GM21529 (cell line): ENCODE data around the gene FAM20B.
"Not testable (repeated sequence)": the region's sequence is repeated elsewhere in the genome, so short reads cannot be mapped to it uniquely, and the experiment has no call there.

Experiments
- ATAC-seq: cut with Tn5 transposase; IDR thresholded peaks from one replicate; pipeline ENCODE4 v1.9.1; 2021; ENCODE audit not compliant: unreplicated experiment

FAM20B gene, protein sequence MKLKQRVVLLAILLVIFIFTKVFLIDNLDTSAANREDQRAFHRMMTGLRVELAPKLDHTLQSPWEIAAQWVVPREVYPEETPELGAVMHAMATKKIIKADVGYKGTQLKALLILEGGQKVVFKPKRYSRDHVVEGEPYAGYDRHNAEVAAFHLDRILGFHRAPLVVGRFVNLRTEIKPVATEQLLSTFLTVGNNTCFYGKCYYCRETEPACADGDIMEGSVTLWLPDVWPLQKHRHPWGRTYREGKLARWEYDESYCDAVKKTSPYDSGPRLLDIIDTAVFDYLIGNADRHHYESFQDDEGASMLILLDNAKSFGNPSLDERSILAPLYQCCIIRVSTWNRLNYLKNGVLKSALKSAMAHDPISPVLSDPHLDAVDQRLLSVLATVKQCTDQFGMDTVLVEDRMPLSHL

DNA sequence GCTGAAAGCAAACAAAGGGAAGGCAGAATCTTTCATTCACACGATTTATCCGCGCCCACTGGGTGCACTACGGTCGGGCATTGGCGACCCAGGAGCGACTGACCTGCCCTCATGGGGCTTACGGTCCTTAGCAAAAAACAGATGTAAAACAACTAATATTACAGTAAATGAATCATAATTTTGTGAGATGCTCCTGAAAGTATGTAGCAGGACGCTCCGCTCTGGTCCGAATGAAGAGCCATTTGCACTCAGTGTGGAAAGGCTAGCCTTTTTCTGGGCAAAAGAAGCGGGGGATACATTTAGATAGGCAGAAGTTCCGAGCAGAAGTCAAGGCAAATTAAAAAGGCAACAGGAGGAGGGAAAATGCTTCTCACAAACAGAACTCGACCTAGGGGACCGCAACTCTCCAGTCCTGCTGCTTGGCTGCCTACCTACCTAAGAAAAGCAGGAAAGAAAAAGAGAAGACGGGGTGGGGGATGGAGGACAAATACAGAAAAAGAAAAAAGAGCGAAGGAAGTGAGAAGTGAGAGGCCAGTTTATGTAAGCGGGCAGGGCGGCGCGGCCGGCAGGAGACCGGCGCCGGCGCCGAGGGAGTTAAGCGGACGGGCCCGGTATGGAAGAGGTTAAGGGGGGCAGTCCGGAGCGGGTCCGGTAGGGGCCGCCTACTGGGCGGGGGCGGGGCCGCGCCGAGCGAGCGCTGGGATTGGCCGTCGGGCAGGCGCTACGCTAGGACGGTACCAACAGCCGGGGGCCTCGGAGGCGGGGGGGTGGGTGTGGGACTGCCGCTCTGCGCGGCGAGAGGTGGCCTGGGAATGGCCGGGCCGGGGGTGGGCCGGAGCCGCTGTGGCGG lies at the start of gene FAM20B:
Gene FAM20B, plus strand, starts transcription at position 770 of the 850 bp plus-strand sequence. CDS start 17,954 bp downstream, outside the sequence.
- ATAC-seq, result peak; percentile 77

DNA sequence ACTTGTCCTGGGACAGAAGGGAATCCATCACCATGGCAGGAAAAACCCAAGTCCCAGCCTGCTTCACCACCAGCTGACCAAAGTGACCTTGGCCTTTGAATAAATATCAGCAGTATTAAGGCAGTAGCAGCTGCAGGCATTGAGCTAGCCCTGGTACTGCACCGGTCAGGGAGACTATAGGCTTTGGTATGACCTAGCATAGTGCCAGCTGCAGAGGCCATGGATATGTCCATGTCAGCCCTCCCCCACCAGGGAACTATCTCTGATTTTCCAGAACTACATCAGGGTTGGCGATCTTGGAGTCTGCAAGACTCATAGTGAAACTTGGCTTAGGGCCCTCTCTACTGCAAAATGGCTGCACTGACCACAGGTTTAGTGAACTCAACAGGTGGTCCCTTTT lies 49.2 kb upstream of the FAM20B start:
- ATAC-seq, result no peak

DNA sequence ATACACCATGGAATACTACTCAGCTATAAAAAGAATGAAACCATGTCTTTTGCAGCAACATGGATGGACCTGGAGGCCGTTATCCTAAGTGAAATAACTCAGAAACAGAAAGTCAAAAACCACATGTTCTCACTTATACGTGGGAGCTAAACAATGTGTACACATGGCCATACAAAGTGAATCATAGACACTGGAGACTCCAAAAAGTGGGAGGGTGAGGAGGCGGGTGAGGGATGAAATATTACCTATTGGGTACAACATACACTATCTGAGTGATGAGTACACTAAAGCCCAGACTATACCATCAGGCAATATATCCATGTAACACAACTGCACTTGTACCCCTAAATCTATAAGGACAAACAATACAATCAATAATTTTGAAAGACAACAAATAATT lies 39.5 kb upstream of the FAM20B start:
- ATAC-seq, result no peak

DNA sequence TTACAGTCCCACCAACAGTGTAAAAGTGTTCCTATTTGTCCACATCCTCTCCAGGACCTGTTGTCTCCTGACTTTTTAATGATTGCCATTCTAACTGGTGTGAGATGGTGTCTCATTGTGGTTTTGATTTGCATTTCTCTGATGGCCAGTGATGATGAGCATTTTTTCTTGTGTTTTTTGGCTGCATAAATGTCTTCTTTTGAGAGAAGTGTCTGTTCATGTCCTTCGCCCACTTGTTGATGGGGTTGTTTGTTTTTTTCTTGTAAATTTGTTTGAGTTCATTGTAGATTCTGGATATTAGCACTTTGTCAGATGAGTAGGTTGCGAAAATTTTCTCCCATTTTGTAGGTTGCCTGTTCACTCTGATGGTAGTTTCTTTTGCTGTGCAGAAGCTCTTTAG lies 37.5 kb upstream of the FAM20B start:
- not testable (repeated sequence) for ATAC-seq

DNA sequence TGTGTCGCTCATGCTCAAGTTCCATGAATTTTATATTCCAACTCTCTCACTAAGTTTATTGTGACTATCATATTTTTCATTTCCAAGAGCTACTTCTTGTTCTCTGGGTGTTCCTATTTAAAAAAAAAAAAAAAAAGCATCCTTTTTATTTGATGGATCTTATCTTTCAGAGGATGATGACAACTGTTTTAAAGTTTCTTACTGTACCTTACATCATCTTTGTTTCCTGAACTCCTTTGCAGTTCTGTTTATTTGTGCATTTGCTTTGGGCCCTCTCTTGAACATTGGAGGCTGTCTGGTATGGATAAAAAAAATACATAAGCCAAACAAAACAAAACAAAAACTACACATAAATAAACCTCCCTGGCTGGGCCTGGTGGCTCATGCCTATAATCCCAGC lies 32.1 kb upstream of the FAM20B start:
- no peak for ATAC-seq

DNA sequence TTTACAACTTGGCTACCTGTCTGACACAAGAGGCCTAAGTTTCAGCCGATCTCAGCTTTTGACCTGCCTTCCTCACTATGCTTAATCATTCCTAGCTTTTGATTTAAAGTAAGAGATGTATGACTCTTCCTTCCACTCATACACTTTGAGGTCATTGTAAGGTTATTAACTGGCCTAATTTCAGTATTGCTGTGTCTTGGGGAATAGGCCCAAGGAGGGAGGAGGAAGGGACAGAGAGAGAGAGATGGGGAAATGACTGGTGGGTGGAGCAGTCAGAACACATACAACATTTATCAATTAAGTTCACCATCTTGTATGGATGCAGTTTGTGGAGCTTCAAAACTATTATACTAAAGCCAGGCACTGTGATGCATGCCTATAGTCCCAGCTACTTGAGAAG lies 28.3 kb upstream of the FAM20B start:
- no peak for ATAC-seq

DNA sequence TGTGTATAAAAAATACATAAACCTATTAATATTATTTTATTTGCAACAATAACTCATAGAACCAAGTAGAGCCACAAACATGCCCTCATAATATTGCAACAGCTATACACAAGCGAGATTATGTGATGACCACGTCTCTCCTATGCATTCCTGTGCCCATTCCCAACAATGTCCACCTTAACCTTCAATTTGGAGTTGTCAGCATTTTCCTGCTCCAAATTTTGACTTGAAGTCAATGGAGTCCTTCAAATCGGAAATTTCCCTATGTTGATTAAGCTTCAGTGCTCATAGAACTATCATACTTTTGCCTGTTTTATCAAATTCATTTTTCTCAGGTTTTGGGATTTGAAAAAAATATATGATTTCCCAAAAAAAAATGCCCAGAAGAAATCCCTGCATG lies 27.4 kb upstream of the FAM20B start:
- ATAC-seq, result no peak

DNA sequence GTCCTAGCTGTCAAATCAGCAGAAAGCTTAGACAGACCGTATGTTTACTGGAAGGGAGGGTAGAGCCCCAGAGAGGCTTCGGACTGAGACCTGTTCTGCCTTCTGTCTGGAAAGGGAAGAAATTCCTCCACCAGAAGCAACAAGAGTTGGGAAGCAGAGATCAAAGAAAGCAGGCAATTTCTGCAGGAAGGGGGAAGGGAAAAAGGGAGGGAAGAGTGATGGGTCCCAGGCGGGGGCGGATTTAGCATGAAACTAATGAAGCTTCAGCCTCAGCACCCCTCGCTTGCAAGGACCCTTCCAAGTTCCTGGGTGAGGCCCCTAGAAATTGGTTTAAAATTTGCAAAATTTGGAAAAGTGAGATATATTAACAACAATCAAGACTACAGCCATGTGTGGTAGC lies 26.6 kb upstream of the FAM20B start:
- ATAC-seq, result no peak

DNA sequence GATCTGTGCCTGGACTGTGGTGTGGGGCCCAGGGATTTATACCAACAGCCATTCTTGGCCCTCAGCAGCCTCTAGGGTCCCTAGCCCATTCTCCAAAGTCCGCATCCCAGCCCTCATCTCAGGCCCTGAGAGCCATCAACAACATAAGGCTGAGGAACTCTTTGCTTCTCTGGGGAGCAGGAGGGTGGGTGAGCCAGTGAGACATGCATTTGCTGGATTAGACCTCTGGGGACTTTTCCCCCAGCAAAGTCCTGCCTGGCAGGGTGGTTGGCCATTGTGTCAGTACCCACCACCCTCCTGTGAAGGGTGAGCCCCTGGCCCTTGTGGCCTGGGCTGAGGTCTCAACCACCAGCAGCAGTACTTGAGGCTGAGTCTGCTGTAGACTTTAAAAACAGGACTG lies 24.2 kb upstream of the FAM20B start:
- ATAC-seq, result no peak

DNA sequence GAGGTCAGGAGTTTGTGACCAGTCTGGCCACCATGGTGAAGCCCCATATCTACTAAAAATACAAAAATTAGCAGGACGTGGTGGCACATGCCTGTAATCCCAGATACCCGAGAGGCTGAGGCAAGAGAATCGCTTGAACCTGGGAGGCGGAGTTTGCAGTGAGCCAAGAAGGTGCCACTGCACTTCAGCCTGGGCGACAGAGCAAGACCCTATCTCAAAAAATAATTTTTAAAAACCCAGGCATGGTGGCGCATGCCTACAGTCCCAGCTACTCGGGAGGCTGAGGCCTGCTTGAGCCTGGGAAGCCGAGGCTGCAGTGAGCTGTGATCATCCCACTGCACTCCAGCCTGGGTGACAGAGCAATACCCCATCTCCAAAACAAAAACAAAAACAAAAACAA lies 23.6 kb upstream of the FAM20B start:
- ATAC-seq, result peak; percentile 8

DNA sequence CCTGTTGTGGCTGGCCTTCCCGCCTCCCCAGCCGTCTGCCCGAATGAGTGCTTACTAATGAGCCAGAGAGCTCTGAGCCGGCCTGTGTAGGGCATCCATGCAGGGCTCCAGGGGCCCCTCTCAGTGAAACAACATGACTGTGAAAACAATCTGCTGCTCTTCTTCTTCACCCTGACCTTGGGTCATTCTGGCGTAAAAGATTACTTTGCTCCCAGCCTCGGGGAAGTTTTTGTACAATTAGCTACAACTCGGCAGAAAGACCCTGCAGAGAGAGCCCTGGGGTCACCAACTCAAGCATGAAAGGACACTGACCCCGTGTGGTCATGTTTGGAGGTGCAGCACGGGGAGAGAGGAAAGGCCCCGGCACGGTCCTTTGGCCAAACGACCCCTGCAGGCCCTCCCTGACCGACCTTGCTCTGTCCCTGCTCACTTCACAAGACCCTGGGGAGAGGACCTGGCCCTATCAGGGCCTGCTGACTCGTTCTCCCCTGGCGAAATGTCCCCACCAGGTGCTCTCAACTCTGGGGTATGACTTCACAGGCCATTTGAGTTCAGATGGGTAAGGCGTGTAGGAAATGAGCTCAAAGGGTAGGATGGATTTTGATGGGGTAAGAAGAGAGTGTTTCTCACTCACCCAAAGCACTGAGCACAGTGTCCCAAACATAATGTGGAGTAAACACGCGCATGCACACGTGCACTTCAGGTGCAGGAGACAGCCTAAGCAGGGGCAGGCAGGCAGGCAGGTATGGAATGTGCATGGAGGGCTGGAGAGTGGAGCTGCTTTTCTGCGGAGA lies 22.9 kb upstream of the FAM20B start:
- ATAC-seq, result peak; percentile 83

DNA sequence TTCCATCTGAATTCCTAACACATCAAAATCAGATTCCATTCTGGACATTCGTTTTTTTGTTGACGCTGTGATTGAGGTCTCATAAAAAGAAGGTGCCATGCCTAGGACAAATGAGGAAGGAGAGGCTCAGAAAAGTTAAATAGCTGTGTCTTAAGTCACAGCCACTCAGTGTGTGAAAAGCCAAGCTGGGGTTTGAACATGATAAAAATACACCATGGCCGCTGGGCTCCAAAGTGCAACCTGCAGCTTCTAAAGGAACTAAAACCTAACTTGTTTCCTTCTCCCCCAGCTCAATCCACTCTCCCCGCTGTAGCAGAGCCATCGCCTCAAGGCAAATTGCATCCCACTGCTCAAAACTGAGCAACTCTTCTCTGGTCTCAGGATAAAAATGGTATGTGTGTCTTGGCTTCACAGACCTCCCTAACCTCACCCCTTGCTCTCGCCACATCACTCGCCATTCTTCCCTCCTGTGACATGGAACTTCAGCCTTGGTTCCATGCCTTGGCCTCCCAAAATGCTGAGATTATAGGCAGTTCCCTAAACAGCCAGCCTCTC lies 22.1 kb upstream of the FAM20B start:
- ATAC-seq, result no peak

DNA sequence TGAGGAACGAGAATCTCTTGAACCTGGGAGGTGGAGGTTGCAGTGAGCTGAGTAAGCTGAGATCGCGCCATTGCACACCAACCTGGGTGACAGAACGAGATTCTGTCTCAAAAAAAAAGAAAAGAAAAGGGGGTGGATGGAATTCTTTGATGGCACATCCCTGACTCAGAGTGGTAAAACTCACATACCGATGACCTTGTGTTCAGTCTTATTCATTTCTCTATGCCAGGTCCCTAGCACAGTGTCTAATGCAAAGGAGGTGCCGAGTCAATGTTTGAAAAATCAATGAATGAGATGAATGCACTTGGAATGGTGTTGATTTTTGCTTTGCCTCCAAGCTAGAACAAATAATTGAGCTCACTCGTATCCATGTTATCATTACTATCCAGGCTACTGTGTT lies 18.5 kb upstream of the FAM20B start:
- ATAC-seq, result no peak

DNA sequence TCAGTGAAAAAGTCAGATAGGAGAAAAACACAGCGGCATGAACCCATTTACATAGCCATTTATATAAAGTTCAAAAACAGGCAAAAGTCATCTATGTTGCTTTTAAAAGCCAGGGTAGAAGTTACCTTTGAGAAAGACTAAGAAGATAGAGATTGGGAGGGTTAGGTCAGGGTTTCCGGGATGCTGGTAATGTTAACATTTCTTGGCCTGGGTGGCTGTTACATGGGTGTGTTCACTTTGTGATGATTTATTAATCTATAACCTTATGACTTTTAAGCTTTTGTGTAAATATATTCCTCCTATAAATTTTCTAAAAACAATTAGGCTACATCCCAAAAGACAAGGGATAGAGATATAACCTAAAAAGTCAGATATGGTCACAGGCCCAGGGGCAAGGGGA lies 15.0 kb upstream of the FAM20B start:
- no peak for ATAC-seq

DNA sequence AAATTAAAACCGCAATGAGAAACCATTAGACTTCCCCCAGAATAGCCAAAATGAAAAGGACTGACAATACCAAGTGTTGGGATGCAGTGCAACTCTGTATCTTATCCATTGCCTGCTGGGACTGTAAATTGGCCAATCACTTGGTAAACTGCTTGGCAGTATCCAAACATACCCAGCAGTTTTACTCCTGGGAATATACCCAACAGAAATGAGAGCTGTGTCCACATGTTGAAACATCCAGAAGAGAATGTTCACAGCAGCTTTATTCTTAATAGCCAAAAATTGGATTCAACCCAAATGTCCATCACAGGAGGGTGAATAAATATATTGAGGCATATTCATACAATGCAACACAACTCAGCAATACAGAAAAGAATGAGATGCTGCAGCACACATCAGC lies 13.7 kb upstream of the FAM20B start:
- ATAC-seq, result no peak

DNA sequence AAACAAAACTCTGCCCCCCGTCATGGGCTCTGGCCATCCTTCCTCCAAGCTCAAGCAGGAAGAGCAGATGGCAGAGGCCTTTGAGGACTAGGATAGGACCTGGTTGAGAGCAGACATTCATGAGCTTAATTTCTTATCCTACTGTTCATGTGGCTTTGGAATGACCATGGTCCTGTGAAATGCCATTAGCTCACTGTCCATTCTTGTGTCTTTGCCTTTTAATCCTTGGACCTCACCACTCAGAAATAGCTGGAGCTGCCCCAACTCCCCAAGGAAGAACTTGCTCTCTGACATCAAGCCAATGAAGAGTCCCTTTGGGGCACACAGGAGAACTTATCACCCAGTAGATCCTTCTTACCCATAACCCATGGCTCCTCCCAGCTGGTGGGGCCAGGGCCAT lies 11.6 kb upstream of the FAM20B start:
- ATAC-seq, result no peak

DNA sequence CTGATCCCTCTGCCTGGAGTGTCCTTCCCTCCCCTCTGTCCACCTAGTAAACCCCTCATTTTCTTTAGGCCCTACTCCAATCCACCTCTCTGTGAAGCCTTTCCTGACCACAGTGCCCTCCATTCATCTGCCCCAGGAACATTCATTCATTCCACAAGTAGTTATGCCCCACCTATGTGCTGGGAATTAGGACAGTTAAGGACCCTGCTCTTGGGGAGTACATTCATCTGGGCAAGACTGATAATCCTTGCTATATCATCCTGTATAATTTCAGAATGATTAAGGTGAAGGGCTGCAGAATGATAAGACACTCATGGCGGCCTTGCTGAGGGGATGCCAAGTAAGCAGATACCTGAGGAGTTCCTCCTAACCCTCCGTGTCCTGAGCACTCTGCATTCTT lies 10.3 kb upstream of the FAM20B start:
- no peak for ATAC-seq

DNA sequence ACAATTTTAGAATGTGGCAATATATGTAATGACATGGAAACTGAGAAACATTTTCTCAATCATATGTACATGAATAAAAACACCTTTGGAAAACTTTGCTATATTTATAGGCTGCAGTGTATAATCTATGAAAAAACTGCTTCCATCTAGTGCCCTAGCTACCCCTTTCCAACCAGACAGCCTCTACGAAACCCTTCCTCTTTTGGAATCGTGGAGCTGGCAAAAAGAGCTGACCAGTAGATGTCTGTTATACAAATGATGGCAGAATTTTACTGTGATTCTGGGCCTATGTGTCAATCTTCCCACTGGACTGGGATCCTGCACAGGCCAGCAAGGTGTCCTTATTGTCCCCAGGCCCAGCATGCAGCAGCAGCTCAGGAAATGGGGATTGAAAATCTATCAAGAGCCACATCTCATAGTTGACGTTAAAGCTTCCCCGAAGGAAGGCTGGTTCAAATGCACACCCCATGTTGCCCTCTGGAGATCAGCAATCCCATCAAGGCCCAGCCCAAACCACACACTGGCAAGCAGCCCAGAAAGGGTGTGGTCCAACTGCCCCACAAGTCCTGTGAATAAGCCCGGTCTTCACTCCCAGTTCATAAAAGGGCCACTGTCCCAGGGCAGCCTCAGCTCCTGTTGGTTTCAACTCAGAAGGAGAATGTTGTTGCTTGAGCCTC lies 8.8 kb upstream of the FAM20B start:
- ATAC-seq, result no peak

DNA sequence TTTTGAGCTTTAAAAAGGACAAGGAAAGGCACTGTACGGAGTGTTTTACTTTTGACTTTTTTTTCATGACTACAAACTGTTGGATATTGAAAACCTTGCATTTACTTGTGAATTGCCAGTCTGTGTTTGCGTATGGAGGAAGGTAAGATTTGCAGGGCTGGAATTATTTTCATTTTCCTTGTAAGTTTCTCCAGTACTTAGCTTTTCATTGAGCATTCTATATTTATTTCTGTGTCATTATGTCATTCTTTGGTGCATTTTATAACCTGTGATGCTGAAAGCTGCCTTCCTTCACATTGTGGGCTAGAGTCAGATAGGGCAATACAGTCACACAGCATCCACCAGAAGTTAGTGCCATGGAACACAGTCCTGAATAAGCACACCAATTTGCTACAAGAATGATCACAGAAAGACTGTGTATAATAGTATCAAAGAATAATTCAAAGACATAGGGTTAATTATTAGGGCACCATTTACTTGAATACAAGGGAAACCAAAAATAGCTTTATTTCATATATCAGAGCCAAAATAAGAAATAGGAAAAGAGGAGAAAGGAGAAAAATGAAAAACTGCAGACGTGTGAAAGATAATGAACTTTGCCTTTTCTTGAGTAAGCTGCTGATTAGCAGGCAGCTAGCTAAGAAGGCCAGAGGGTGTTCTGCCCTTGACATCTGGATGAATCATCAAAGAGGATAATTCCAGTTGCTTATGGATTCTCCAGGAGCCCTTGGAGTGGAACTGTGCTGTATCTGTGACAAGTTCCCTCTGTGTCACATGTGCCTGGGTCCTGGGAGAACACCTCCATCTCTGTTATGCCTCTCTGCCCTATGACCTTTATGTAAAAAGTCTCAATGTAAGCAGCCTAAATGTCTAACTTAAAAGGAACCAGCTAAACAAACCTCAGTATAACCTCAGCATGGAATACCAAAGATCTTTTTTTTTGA lies 8.0 kb upstream of the FAM20B start:
- no peak for ATAC-seq
